Vagina (tissue), 2 donors: ENCODE data around the gene ZDHHC11.
"Not testable (repeated sequence)": the region's sequence is repeated elsewhere in the genome, so short reads cannot be mapped to it uniquely, and the experiment has no call there.

Experiments
- POLR2A ChIP-seq, 2 donors: fragments of 450-650 bp; IDR thresholded peaks; one replicate each; pipeline ENCODE4 v1.6.1; 2017; ENCODE audit warnings: antibody characterized with exemption in 2 of 2, mild to moderate bottlenecking in 2 of 2, moderate library complexity in 2 of 2
- TF ChIP-seq, protein P1 (sequence below), 3 experiments: fragments of 450-650 bp in 2 of 3; fragments of 200-600 bp in 1 of 3; sonication (generic) in 1 of 3; IDR thresholded peaks; one replicate each; pipeline ENCODE4 v1.5.1; 2017 to 2019; ENCODE audit warnings: antibody characterized with exemption in 3 of 3, mild to moderate bottlenecking in 2 of 3, moderate library complexity in 2 of 3

DNA sequence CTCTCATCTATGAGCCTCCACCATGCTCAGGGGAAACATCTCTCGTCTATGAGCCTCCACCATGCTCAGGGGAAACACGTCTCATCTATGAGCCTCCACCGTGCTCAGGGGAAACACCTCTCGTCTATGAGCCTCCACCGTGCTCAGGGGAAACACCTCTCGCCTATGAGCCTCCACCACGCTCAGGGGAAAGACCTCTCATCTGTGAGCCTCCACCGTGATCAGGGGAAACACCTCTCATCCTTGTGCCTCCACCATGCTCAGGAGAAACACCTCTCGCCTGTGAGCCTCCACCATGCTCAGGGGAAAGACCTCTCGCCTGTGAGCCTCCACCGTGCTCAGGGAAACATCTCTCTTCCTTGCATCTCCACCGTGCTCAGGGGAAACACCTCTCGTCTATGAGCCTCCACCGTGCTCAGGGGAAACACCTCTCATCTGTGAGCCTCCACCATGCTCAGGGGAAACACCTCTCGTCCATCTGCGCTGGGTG lies 96.6 kb downstream of the ZDHHC11 start:
- TF ChIP-seq, protein P1, sequence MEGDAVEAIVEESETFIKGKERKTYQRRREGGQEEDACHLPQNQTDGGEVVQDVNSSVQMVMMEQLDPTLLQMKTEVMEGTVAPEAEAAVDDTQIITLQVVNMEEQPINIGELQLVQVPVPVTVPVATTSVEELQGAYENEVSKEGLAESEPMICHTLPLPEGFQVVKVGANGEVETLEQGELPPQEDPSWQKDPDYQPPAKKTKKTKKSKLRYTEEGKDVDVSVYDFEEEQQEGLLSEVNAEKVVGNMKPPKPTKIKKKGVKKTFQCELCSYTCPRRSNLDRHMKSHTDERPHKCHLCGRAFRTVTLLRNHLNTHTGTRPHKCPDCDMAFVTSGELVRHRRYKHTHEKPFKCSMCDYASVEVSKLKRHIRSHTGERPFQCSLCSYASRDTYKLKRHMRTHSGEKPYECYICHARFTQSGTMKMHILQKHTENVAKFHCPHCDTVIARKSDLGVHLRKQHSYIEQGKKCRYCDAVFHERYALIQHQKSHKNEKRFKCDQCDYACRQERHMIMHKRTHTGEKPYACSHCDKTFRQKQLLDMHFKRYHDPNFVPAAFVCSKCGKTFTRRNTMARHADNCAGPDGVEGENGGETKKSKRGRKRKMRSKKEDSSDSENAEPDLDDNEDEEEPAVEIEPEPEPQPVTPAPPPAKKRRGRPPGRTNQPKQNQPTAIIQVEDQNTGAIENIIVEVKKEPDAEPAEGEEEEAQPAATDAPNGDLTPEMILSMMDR (IDR thresholded peaks at IDR 0.05), result not testable (repeated sequence)
- not testable (repeated sequence) for TF ChIP-seq POLR2A (IDR thresholded peaks at IDR 0.05)
